OCI-LY1 (cell line): ENCODE measurements around the gene UHRF2.

Experiments used
- H2AFZ ChIP-seq: fragments of 200-600 bp; sonication (generic), shearing (Covaris generic); 2 replicates; pipeline ENCODE4 v1.6.0; 2014; ENCODE audit warnings: antibody characterized with exemption, mild to moderate bottlenecking, low read length
- H3F3A ChIP-seq: fragments of 200-600 bp; sonication (generic), shearing (Covaris generic); 2 replicates; pipeline ENCODE4 v1.6.0; 2014; ENCODE audit warnings: mild to moderate bottlenecking, antibody characterized with exemption, low read length, moderate library complexity; ENCODE audit not compliant: insufficient read depth
- H3K27ac ChIP-seq: fragments of 200-600 bp; sonication (generic); 2 replicates; pipeline ENCODE4 v1.5.1; 2014; ENCODE audit warnings: low read length, mixed run types, mild to moderate bottlenecking, low read depth; ENCODE audit not compliant: poor library complexity, severe bottlenecking
- H3K27me3 ChIP-seq: fragments of 200-600 bp; sonication (generic); 2 replicates; pipeline ENCODE4 v1.6.0; 2014; ENCODE audit warnings: antibody characterized with exemption, mild to moderate bottlenecking, low read length, moderate library complexity; ENCODE audit not compliant: insufficient read depth
- H3K36me3 ChIP-seq: fragments of 200-600 bp; sonication (generic); 2 replicates; pipeline ENCODE4 v1.6.1; 2014; ENCODE audit warnings: mild to moderate bottlenecking, antibody characterized with exemption, low read length, moderate library complexity, mixed read lengths; ENCODE audit not compliant: insufficient read depth
- H3K4me1 ChIP-seq: fragments of 200-600 bp; sonication (generic); 2 replicates; pipeline ENCODE4 v1.5.1; 2014; ENCODE audit warnings: mild to moderate bottlenecking, low read length, moderate library complexity; ENCODE audit not compliant: insufficient read depth, severe bottlenecking
- H3K4me2 ChIP-seq: fragments of 200-600 bp; sonication (generic), shearing (Covaris generic); 2 replicates; pipeline ENCODE4 v1.6.1; 2014; ENCODE audit warnings: low read length
- H3K4me3 ChIP-seq: fragments of 200-600 bp; sonication (generic); 2 replicates; pipeline ENCODE4 v1.5.1; 2014; ENCODE audit warnings: low read length, low read depth, mild to moderate bottlenecking, mixed read lengths; ENCODE audit not compliant: poor library complexity, severe bottlenecking
- H3K79me2 ChIP-seq: fragments of 200-600 bp; shearing (Covaris generic); 2 replicates; pipeline ENCODE4 v1.6.1; 2016; ENCODE audit warnings: mixed run types, low read length, mixed read lengths; ENCODE audit not compliant: insufficient read depth
- H3K9ac ChIP-seq: fragments of 200-600 bp; sonication (generic), shearing (Covaris generic); 2 replicates; pipeline ENCODE4 v1.6.1; 2014; ENCODE audit warnings: mild to moderate bottlenecking, low read length, mixed read lengths
- H3K9me2 ChIP-seq: fragments of 200-600 bp; sonication (generic), shearing (Covaris generic); 2 replicates; pipeline ENCODE4 v1.6.1; 2014; ENCODE audit warnings: low read depth, mild to moderate bottlenecking, low read length, mixed read lengths
- H3K9me3 ChIP-seq: fragments of 200-600 bp; shearing (Covaris generic); 2 replicates; pipeline ENCODE4 v1.6.1; 2014; ENCODE audit warnings: low read length, mixed read lengths
- H4K20me1 ChIP-seq: fragments of 200-600 bp; sonication (generic), shearing (Covaris generic); 2 replicates; pipeline ENCODE4 v1.6.0; 2016; ENCODE audit warnings: mild to moderate bottlenecking, low read length; ENCODE audit not compliant: insufficient read depth
- CTCF ChIP-seq: fragments of 200-600 bp; sonication (generic), shearing (Covaris generic); IDR thresholded peaks from 2 replicates; pipeline ENCODE4 v1.5.1; 2017; ENCODE audit warnings: mild to moderate bottlenecking, antibody characterized with exemption, low read length, moderate library complexity, mixed read lengths
- EZH2 ChIP-seq: fragments of 200-600 bp; sonication (generic), shearing (Covaris generic); IDR thresholded peaks from 2 replicates; pipeline ENCODE4 v1.8.0; 2017; ENCODE audit warnings: borderline replicate concordance, mixed run types, mild to moderate bottlenecking, antibody characterized with exemption, low read length, moderate library complexity, mixed read lengths

The UHRF2 gene

GRCh38 chr9:6553866-6554265, 140.9 kb downstream of the UHRF2 start:
- Histone ChIP-seq H3K4me1 (no peaks in the 10 kb centered on the region), H3K27ac (no peak overlapping the region), H3K27me3 (0 out of 2 replicates have a peak, but pooled peaks cover 3% of the 10 kb centered on the region), H2AFZ (no peak overlapping the region), H4K20me1 (no peaks in the 10 kb centered on the region), H3K36me3 (no peaks in the 10 kb centered on the region), H3F3A (no peaks in the 10 kb centered on the region), H3K79me2 (no peaks in the 10 kb centered on the region), H3K9ac (no peak overlapping the region), H3K9me2 (no peaks in the 10 kb centered on the region), H3K4me2 (no peak overlapping the region), H3K9me3 (no peaks in the 10 kb centered on the region), H3K4me3 (no peak overlapping the region)
- TF ChIP-seq EZH2 (no peak), CTCF (no peak)
